HEK293 (cell line): Measurements from ENCODE around the gene TNIP1.

Experiments
- CTCF ChIA-PET: fragments of 350-600 bp; formaldehyde crosslinking; extraction: SDS; loops from one replicate; lab custom pipeline; 2021; ENCODE audit warnings: antibody characterized with exemption; lab: Yijun Ruan, JAX
- POLR2A ChIA-PET: fragments of 300-600 bp; formaldehyde crosslinking; extraction: SDS; loops from one replicate; lab custom pipeline; 2020; ENCODE audit warnings: antibody characterized with exemption, inconsistent platforms; lab: Yijun Ruan, JAX
- H3K27ac ChIP-seq: fragments of 200-500 bp; sonication (Bioruptor generic); 2 replicates; pipeline ENCODE4 v1.5.1; 2014; ENCODE audit warnings: low read depth, low read length, control low read depth, inconsistent platforms; ENCODE audit errors: extremely low read depth
- H3K36me3 ChIP-seq, 2 experiments: fragments of 200-500 bp in 1 of 2; sonication (Bioruptor generic) in 1 of 2; 1 replicate in 1 of 2; 2 replicates in 1 of 2; pipeline ENCODE4 v1.5.1; 2014 to 2017; ENCODE audit warnings: inconsistent platforms in 2 of 2, low read length in 2 of 2; ENCODE audit not compliant: control insufficient read depth in 2 of 2, insufficient read depth in 1 of 2
- H3K4me1 ChIP-seq: fragments of 200-500 bp; sonication (Bioruptor generic); 2 replicates; pipeline ENCODE4 v1.5.1; 2014; ENCODE audit warnings: mild to moderate bottlenecking, low read length, inconsistent platforms; ENCODE audit not compliant: control insufficient read depth, insufficient read depth
- H3K4me3 ChIP-seq: 2 replicates; pipeline ENCODE4 v1.5.1; 2011; ENCODE audit warnings: low read depth, mild to moderate bottlenecking, control low read depth, low read length, moderate library complexity
- H3K9me3 ChIP-seq: fragments of 200-500 bp; sonication (Bioruptor generic); 2 replicates; pipeline ENCODE4 v1.5.1; 2014; ENCODE audit warnings: low read depth, low read length, inconsistent platforms; ENCODE audit not compliant: control insufficient read depth, insufficient read depth
- GLI2 ChIP-seq: fragments of 450-650 bp; formaldehyde crosslinking; IDR thresholded peaks from 2 replicates; pipeline ENCODE4; 2017; ENCODE audit warnings: missing biosample characterization, missing genetic modification characterization, low read depth, borderline replicate concordance
- HOXA7 ChIP-seq: sonication (generic); formaldehyde crosslinking; IDR thresholded peaks from 2 replicates; pipeline ENCODE4 v1.8.1; 2022; ENCODE audit warnings: missing genetic modification reagents, borderline replicate concordance
- KLF1 ChIP-seq: fragments of 450-650 bp; formaldehyde crosslinking; IDR thresholded peaks from 2 replicates; pipeline ENCODE4 v1.5.1; 2016; ENCODE audit warnings: missing biosample characterization, missing genetic modification characterization
- MYNN ChIP-seq: fragments of 450-650 bp; formaldehyde crosslinking; IDR thresholded peaks from 2 replicates; pipeline ENCODE4 v1.5.1; 2016; ENCODE audit warnings: missing biosample characterization, missing genetic modification characterization, borderline replicate concordance
- REST ChIP-seq: fragments of 450-650 bp; formaldehyde crosslinking; IDR thresholded peaks from 2 replicates; pipeline ENCODE4 v1.5.1; 2016; ENCODE audit warnings: missing biosample characterization, missing genetic modification characterization
- SCRT1 ChIP-seq: fragments of 450-650 bp; formaldehyde crosslinking; IDR thresholded peaks from 2 replicates; pipeline ENCODE4 v1.5.1; 2016; ENCODE audit warnings: missing biosample characterization, missing genetic modification characterization, borderline replicate concordance
- SP7 ChIP-seq: fragments of 450-650 bp; formaldehyde crosslinking; IDR thresholded peaks from 2 replicates; pipeline ENCODE4 v1.5.1; 2016; ENCODE audit warnings: missing biosample characterization, missing genetic modification characterization
- TCF7L2 ChIP-seq: IDR thresholded peaks from 2 replicates; pipeline ENCODE4 v1.6.1; 2011; ENCODE audit warnings: low read depth, mild to moderate bottlenecking, inconsistent platforms, low read length, moderate library complexity, borderline replicate concordance
- ZEB2 ChIP-seq: fragments of 450-650 bp; formaldehyde crosslinking; IDR thresholded peaks from 2 replicates; pipeline ENCODE4 v1.5.1; 2016; ENCODE audit warnings: missing biosample characterization, missing genetic modification characterization
- ZNF10 ChIP-seq: fragments of 450-650 bp; formaldehyde crosslinking; IDR thresholded peaks from 2 replicates; pipeline ENCODE4 v1.5.1; 2017; ENCODE audit warnings: missing biosample characterization, missing genetic modification characterization
- ZNF133 ChIP-seq: fragments of 450-650 bp; formaldehyde crosslinking; IDR thresholded peaks from 2 replicates; pipeline ENCODE4 v1.5.1; 2016; ENCODE audit warnings: missing biosample characterization, missing genetic modification characterization
- ZNF157 ChIP-seq: fragments of 450-650 bp; formaldehyde crosslinking; IDR thresholded peaks from 2 replicates; pipeline ENCODE4 v1.5.1; 2016; ENCODE audit warnings: missing biosample characterization, missing genetic modification characterization
- ZNF16 ChIP-seq: fragments of 450-650 bp; formaldehyde crosslinking; IDR thresholded peaks from 2 replicates; pipeline ENCODE4 v1.5.1; 2016; ENCODE audit warnings: low read depth, missing biosample characterization, missing genetic modification characterization
- ZNF23 ChIP-seq: fragments of 450-650 bp; formaldehyde crosslinking; IDR thresholded peaks from 2 replicates; pipeline ENCODE4 v1.5.1; 2016; ENCODE audit warnings: missing biosample characterization, missing genetic modification characterization, borderline replicate concordance
- ZNF404 ChIP-seq: fragments of 450-650 bp; formaldehyde crosslinking; IDR thresholded peaks from 2 replicates; pipeline ENCODE4 v1.5.1; 2017; ENCODE audit warnings: missing biosample characterization, missing genetic modification characterization
- ZNF664 ChIP-seq: fragments of 450-650 bp; formaldehyde crosslinking; IDR thresholded peaks from 2 replicates; pipeline ENCODE4 v1.5.1; 2016; ENCODE audit warnings: missing biosample characterization, missing genetic modification characterization
- ZNF701 ChIP-seq: fragments of 450-650 bp; formaldehyde crosslinking; IDR thresholded peaks from 2 replicates; pipeline ENCODE4 v1.5.1; 2016; ENCODE audit warnings: missing biosample characterization, missing genetic modification characterization
- TF ChIP-seq, protein P1 (sequence below): fragments of 450-650 bp; IDR thresholded peaks from 2 replicates; pipeline ENCODE4 v1.5.1; 2018; ENCODE audit warnings: missing biosample characterization, mild to moderate bottlenecking, missing genetic modification characterization
- TF ChIP-seq, protein P2 (sequence below): fragments of 450-650 bp; formaldehyde crosslinking; IDR thresholded peaks from 2 replicates; pipeline ENCODE4 v1.5.1; 2016; ENCODE audit warnings: missing biosample characterization, missing genetic modification characterization, borderline replicate concordance

The TNIP1 gene

GRCh38 chr5:151107084-151107483 is 26.2 kb upstream of the TNIP1 start (continued):
- TF ChIP-seq REST (tag by site-specific recombination) (no peak), ZNF157 (tag by site-specific recombination) (no peak), ZEB2 (tag by site-specific recombination) (no peak), TCF7L2 (no peak), ZNF16 (tag by site-specific recombination) (no peak), SP7 (tag by site-specific recombination) (no peak), ZNF664 (no peak), ZNF404 (tag by site-specific recombination) (no peak), ZNF701 (no peak)
- TF ChIP-seq, protein P1, sequence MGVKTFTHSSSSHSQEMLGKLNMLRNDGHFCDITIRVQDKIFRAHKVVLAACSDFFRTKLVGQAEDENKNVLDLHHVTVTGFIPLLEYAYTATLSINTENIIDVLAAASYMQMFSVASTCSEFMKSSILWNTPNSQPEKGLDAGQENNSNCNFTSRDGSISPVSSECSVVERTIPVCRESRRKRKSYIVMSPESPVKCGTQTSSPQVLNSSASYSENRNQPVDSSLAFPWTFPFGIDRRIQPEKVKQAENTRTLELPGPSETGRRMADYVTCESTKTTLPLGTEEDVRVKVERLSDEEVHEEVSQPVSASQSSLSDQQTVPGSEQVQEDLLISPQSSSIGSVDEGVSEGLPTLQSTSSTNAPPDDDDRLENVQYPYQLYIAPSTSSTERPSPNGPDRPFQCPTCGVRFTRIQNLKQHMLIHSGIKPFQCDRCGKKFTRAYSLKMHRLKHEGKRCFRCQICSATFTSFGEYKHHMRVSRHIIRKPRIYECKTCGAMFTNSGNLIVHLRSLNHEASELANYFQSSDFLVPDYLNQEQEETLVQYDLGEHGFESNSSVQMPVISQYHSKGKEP (tag by site-specific recombination) = no peak
- TF ChIP-seq, protein P2, sequence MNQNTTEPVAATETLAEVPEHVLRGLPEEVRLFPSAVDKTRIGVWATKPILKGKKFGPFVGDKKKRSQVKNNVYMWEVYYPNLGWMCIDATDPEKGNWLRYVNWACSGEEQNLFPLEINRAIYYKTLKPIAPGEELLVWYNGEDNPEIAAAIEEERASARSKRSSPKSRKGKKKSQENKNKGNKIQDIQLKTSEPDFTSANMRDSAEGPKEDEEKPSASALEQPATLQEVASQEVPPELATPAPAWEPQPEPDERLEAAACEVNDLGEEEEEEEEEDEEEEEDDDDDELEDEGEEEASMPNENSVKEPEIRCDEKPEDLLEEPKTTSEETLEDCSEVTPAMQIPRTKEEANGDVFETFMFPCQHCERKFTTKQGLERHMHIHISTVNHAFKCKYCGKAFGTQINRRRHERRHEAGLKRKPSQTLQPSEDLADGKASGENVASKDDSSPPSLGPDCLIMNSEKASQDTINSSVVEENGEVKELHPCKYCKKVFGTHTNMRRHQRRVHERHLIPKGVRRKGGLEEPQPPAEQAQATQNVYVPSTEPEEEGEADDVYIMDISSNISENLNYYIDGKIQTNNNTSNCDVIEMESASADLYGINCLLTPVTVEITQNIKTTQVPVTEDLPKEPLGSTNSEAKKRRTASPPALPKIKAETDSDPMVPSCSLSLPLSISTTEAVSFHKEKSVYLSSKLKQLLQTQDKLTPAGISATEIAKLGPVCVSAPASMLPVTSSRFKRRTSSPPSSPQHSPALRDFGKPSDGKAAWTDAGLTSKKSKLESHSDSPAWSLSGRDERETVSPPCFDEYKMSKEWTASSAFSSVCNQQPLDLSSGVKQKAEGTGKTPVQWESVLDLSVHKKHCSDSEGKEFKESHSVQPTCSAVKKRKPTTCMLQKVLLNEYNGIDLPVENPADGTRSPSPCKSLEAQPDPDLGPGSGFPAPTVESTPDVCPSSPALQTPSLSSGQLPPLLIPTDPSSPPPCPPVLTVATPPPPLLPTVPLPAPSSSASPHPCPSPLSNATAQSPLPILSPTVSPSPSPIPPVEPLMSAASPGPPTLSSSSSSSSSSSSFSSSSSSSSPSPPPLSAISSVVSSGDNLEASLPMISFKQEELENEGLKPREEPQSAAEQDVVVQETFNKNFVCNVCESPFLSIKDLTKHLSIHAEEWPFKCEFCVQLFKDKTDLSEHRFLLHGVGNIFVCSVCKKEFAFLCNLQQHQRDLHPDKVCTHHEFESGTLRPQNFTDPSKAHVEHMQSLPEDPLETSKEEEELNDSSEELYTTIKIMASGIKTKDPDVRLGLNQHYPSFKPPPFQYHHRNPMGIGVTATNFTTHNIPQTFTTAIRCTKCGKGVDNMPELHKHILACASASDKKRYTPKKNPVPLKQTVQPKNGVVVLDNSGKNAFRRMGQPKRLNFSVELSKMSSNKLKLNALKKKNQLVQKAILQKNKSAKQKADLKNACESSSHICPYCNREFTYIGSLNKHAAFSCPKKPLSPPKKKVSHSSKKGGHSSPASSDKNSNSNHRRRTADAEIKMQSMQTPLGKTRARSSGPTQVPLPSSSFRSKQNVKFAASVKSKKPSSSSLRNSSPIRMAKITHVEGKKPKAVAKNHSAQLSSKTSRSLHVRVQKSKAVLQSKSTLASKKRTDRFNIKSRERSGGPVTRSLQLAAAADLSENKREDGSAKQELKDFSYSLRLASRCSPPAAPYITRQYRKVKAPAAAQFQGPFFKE (tag by site-specific recombination) = no peak

- Histone ChIP-seq H3K4me3 (no peak overlapping the region), H3K36me3 (peaks cover 10 to 96% of the 10 kb centered on the region in 2 experiments; a peak in 2 of 3 replicates), H3K4me1 (no peaks in the 10 kb centered on the region), H3K27ac (no peak overlapping the region), H3K9me3 (no peaks in the 10 kb centered on the region)
- no peak for TF ChIP-seq ZNF23 (tag by site-specific recombination)
- no peak for TF ChIP-seq GLI2 (tag by site-specific recombination)
- TF ChIP-seq MYNN (tag by site-specific recombination) = no peak
- no peak for TF ChIP-seq ZNF133
- no peak for TF ChIP-seq ZNF10 (tag by site-specific recombination)
- no peak for TF ChIP-seq KLF1 (tag by site-specific recombination)
- no peak for TF ChIP-seq SCRT1 (tag by site-specific recombination)
- no peak for TF ChIP-seq HOXA7
- ChIA-PET POLR2A (interaction anchor here (0.8 kb wide), 1 partner anchor 146 kb away, joined by 4 read pairs; the partner anchor contains the start of gene GM2A), CTCF (interaction anchor here (0.7 to 1.3 kb wide), 3 partner anchors 11 to 256 kb away, joined by 3 to 4 read pairs (median 3); no protein-coding TSS in a partner anchor)
Observed at GRCh38 chr5:151106509-151106908, 25.7 kb upstream of the TNIP1 start.
